HG02610 (cell line): ENCODE results near the gene PHGDH.
"Not testable (repeated sequence)": the region's sequence is repeated elsewhere in the genome, so short reads cannot be mapped to it uniquely, and the experiment has no call there.

Experiments used
- ATAC-seq: cut with Tn5 transposase; IDR thresholded peaks from one replicate; pipeline ENCODE4 v1.9.1; 2021; ENCODE audit warnings: mild to moderate bottlenecking, moderate library complexity; ENCODE audit not compliant: unreplicated experiment

The PHGDH gene

DNA sequence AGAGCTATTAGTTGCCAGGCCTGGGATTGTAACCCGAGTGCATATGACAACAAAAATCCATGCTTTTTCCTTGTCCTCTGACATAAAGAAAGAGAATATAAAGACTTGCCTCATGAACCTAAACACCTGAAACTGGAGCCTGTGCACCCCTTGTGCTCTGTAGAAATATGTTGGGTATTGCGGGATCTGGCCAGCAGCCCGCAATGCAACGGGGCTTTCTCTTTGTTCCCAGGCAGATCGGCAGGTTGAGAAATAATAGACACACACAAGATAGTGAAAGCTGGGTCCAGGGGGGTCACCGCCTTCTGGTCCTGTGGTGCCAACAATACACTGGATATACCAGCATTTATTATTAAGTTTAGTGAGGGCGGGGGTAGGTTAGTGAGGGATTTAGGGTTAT is 74.3 kb downstream of the PHGDH start:
- not testable (repeated sequence) for ATAC-seq

GRCh38 chr1:119786473-119787050 is 74.8 kb downstream of the PHGDH start:
- ATAC-seq: not testable (repeated sequence)

- no peak for ATAC-seq
Measured at GRCh38 chr1:119787776-119788175, 76.0 kb downstream of the PHGDH start.

DNA sequence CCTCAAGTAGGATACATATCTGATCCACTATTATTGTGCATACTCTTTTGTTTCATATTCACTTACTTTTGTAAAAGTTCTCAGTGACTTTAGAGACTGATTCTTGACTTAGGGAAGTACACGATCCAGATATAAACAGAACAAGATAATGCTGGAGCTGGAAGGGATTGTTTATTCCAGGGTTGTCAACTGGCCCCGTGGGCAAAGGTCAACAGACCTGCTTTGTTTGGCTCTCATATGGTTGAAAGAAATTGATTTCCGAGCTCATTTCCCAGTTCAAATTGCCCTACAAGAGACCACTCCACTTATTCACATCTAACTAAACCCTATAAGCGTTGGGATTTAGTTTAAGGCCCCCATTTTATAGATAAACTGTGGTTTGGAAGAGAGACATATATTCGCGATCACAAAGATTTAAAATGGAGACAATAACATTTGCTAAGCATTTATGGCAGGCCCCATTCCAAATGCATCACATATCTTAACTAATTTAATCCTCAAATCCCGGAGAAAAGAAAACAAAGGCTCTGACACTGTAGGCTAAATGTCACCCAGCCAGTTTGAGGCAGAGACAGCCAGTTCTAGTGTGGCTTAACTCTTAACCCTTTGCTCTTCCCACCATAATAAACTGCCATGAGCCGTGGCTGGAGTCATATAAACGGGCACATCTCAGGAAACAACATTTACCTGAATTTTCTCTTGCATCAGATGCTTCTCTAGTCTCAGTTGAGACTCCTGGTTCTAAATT is 78.9 kb downstream of the PHGDH start:
- ATAC-seq: no peak

GRCh38 chr1:119791377-119791776 is 79.6 kb downstream of the PHGDH start:
- no peak for ATAC-seq
